HG02642 (cell line): ENCODE results near the gene YARS1.

ENCODE experiments used
- ATAC-seq: cut with Tn5 transposase; IDR thresholded peaks from one replicate; pipeline ENCODE4 v1.9.1; 2021; ENCODE audit warnings: mild to moderate bottlenecking; ENCODE audit not compliant: unreplicated experiment, poor library complexity

Gene YARS1

GRCh38 chr1:32766328-32766972 lies 50.7 kb downstream of the YARS1 start:
- ATAC-seq: no peak

- no peak for ATAC-seq
Measured at GRCh38 chr1:32765570-32766327, 51.4 kb downstream of the YARS1 start.

DNA sequence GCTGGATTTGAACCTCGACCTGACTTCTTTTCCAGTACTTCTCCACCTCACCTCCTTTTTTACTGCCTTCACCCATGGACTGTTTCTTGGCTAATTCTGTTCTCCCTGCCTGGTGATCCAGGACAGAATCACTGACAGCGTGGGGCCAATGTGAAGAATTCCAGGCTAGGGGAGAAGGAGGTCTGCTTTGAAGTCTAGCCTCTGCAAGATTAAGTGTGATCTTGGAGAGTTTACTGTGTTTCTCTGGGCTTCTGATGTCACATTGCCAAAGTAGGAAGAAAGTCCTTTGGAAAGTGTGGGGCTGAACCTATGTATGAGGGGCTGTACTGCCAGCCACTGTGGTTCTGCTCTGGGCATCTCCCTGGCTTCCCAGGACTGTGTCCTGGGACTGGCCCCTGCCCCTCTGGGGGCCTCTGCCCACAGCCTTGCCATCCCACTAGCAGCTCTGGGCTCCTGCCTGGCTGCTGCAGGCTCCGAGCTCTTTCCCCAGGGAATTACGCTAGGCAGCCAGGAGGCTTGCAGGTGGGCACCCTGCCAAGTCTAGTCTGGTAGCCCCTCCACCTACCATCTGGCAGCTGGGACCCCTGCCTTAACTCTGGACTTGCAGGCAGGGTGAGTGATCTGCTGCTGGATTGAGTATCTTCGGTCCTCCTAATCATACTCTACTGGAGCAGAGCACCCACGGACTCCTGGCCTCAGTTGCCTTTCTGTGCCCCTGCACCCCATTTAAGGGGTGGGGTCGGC lies 52.2 kb downstream of the YARS1 start:
- ATAC-seq: no peak

DNA sequence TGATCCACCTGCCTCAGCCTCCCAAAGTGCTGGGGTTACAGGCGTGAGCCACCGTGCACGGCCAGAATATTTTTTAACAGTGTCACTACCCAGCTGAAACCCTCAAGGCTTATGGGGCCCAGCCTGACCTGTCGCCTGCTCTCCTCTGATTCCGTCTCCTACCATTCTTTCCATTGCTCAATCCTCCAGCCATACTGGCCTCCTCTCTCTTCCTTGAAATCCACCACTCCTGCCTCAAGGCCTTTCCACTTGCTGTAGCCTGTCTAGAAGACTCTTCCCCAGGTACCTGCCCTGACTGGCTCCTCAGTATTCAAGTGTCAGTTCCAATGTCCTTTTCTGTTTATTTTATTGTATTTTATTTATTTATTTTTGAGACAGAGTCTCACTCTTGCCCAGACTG lies 53.9 kb downstream of the YARS1 start:
- no peak for ATAC-seq

GRCh38 chr1:32761936-32762335 lies 55.2 kb downstream of the YARS1 start:
- no peak for ATAC-seq

DNA sequence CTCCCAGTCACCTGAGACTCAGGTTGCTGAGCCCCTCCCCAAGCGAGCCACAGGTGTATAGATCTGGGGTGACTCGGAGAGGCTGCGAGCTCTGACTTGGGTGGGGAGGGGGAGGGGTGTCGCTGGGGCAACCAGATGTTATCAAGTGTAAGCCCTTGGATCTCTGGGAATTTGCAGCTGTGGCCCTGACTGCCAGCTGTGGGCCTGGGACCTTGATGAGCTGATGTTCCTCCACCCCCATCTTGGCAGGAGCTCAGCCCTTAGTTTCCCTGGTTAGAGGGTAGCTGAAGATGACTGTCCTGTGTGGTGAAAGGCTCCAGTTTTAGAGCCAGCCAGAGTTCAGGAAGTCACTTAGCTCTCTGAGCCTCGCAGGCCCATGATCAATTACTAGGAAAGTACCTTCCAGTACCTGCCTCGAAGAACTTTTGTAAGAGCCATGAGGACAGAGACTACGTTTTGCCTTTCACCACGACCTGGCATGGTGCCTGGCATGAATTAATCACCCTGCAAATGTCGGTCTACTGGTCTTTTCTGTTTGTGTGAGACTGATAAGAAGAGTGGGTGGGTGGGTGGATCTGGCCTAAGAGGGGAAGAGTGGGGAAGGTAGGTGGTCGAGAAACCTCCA lies 55.8 kb downstream of the YARS1 start:
- ATAC-seq: no peak

- no peak for ATAC-seq
Measured at GRCh38 chr1:32759997-32760623, 57.0 kb downstream of the YARS1 start.

DNA sequence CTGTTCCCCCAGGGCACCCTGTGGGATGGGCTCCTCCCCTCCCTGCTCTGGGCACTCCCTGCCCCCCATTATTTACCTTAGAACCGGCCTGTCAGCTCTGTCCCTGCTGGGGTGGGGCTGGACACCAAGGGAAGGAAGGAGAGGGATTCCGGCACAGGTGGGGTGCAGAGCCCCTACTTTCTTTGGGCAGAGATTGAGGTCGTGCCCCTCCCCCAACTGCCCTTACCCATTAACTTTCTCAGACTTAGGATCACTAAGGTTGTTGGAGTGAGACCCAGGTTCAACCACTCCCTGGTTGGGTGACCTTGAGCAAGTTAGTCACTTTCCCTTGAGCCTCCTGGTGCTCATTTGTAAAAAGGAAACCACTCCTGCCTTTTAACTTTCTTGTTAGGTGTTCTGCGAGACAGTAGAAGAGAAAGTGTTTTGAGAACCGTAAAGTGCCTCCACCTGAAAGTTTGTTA lies 57.6 kb downstream of the YARS1 start:
- ATAC-seq: no peak

- ATAC-seq: no peak
Measured at GRCh38 chr1:32758795-32759430, 58.2 kb downstream of the YARS1 start.

- no peak for ATAC-seq
Measured at GRCh38 chr1:32758177-32758794, 58.9 kb downstream of the YARS1 start.

- no peak for ATAC-seq
Measured at GRCh38 chr1:32757213-32757895, 59.8 kb downstream of the YARS1 start.

GRCh38 chr1:32755810-32756159 lies 61.4 kb downstream of the YARS1 start:
- no peak for ATAC-seq

- no peak for ATAC-seq
Measured at GRCh38 chr1:32755098-32755809, 61.9 kb downstream of the YARS1 start.

DNA sequence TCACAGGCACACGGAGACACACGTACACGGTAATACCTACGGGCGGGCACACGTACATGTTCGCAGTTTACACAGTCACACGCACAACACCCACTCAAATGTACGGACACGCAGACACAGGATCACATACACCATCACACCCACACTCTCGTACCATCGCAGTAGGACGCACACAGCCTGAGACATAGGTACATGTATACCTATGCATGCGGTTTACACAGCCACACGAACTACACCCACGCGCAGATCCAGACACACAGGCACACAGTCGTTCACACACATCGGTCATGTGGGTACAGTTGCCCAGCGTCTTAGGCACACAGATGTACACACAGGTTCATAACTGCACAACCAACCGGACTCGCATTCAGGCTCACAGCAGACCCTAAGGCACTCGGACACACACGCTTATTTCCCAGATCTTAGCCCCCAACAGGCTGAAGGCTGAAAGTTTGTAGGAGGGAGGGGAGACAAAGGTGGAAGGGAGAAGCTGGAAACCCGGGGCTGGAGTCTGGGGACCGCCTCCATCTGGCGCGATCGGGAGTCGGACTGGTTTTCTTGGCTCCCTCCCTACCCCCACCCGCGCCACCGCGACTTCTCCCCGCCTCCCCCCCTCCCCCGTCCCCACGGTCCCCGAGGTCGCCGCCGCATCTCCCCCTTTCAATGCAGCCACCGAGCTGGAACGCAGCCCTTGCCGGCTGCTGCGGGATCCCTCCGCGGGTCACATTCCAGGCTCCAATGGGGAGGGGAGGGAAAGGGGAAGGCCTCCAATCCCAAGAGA lies 62.7 kb downstream of the YARS1 start:
- peak; percentile 24 for ATAC-seq

DNA sequence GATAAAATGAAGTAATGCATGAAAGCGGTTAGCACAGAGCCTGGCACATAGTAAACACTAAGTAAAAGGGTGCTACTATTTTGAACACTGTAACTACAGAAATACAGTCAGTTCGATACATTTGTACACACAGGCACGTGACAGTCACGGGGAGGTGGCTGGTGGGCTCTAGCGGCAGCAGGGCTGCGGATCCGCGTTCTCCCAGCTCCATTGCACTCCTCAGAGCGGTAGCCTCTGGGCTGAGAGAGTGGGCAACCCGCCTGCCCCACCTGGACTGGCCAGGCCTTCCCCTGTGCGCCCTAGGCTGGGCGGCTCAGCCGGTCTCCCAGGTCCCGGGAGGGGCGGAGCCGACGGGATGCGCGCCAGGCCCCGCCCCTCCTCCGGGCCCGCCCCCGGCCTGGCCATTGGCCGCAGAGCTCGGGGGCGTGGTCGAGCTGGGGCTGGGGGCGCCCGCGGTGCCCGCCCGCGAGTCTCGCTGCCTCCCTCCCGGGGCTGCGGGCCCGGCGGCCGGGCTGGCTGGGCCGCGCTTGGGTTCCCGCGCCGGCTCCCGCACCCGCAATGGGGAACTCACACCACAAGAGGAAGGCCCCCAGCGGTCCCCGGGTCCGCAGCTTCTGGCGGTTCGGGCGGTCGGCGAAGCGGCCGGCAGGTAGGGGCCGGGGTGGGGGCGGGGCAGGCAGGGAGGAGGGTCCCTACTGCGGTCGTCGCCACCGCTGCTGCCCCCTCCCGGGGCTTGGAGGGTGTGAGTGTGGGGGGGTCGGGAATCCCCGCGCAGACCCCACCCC lies 63.4 kb downstream of the YARS1 start:
- peak; percentile 84 for ATAC-seq

GRCh38 chr1:32749771-32750170 lies 67.4 kb downstream of the YARS1 start:
- ATAC-seq: no peak

DNA sequence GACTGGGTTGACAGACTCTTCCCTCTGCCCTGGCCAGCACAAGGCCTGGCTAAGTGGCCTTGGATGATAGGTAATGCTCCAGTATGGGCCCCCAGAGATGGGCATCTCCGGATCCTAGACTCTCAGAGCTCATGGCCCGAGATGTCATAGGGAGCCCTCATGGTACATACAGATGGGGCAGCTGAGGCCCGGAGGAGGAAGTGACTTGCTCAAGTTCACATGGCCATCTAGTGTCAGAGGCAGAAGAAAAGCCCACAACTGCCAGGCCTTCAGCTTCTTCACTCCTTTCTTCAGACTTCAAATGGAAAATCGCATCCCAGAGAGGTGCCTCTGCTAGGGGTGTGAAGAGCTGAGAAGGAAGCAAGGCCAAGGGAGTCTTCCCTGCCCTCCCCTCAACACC lies 67.8 kb downstream of the YARS1 start:
- ATAC-seq: no peak
